Measurements from ENCODE around the gene MIOX. TPM values are rescaled to one million over a fixed set of nuclear protein-coding genes. Genes with fewer than 3 reads are reported as not detected.

MIOX gene
- total RNA-seq, 1 experiment from 2014 or later: 0.39 TPM

GRCh38 chr22:50525858-50526107, 39.1 kb downstream of the MIOX start:
- no peaks in the 10 kb centered on the region for H3K9me2 ChIP-seq (ENCODE audit: insufficient read depth)
- POLR2A ChIA-PET: interaction anchor here (0.8 to 2.1 kb wide), 7 partner anchors 12 to 95 kb away, joined by 3 to 20 read pairs (median 5); partner anchors contain the start of genes CHKB, LMF2, NCAPH2 and SYCE3
- H4K20me1 ChIP-seq (ENCODE audit: insufficient read depth): no peaks in the 10 kb centered on the region
- peaks cover 13 to 66% of the 10 kb centered on the region in 2 experiments; a peak in 3 of 4 replicates for H3K4me1 ChIP-seq (ENCODE audit: control insufficient read depth in 1 of 2, insufficient read depth in 2 of 2, low read length in 2 of 2)
- peak overlapping the region; percentile 99 for H3K4me2 ChIP-seq (ENCODE audit: low read length)
- peak overlapping the region; percentile 78 to 85 for H3K4me3 ChIP-seq (replicated peaks in 1 of 2; ENCODE audit: low read depth in 1 of 2, low read length in 2 of 2)
- no TSS peak for BruUV-seq (replicated peaks)
- intact Hi-C loops (cut with micrococcal nuclease): loop anchor here (1.0 kb wide), 1 partner anchor 17 kb away; the partner anchor contains the start of gene NCAPH2
- ATAC-seq: peak; percentile 26
- TF ChIP-seq EZH2 (IDR thresholded peaks at IDR 0.05): no peak
- 0 out of 6 replicates have a peak, but pooled peaks of 1 of the 3 experiments have one; percentile 47 for TF ChIP-seq CTCF (IDR thresholded peaks at IDR 0.05 in 2 of 3, conservative IDR thresholded peaks at IDR 0.05 in 1 of 3; ENCODE audit: borderline replicate concordance in 1 of 3, insufficient read depth in 1 of 3, low read depth in 2 of 3, low read length in 2 of 3)
- no peak for TF ChIP-seq EZH2phosphoT487 (IDR thresholded peaks at IDR 0.05; ENCODE audit: borderline replicate concordance)
- peaks cover 0 to 11% of the 10 kb centered on the region in 2 experiments; a peak in 2 of 4 replicates for H3K36me3 ChIP-seq (ENCODE audit: control insufficient read depth in 1 of 2, insufficient read depth in 2 of 2, low read length in 2 of 2)
- H2AFZ ChIP-seq (ENCODE audit: low read depth, low read length, poor library complexity, severe bottlenecking): no peak overlapping the region
- peak overlapping the region; percentile 100 for H3K27ac ChIP-seq (ENCODE audit: low read depth, low read length)
- peak overlapping the region; percentile 93 for H3K9ac ChIP-seq (ENCODE audit: low read length)
- DNase-seq (ENCODE audit: low read depth, low spot score): no peak
- RAD21 ChIA-PET (ENCODE audit: low non-redundant PET in 1 of 2, low total read pairs in 2 of 2, uncharacterized antibody in 2 of 2, unreplicated experiment in 2 of 2): interaction anchor here (0.8 to 2.2 kb wide), 4 partner anchors 18 to 126 kb away, joined by 4 to 8 read pairs (median 6); partner anchors contain the start of genes LMF2 (in 2 of the 2), NCAPH2 (in 1 of the 2) and SYCE3 (in 1 of the 2)
- no peaks in the 10 kb centered on the region for H3K9me3 ChIP-seq (ENCODE audit: control insufficient read depth in 1 of 2, insufficient read depth in 1 of 2, low read depth in 1 of 2, low read length in 2 of 2)
- CTCF ChIA-PET: interaction anchor here (0.7 to 1.7 kb wide), 19 partner anchors 11 to 377 kb away, joined by 3 to 21 read pairs (median 5); partner anchors contain the start of genes ARSA, HDAC10, KLHDC7B and LMF2
- no peaks in the 10 kb centered on the region for H3K27me3 ChIP-seq (ENCODE audit: insufficient read depth, low read length)
- peaks cover 30% of the 10 kb centered on the region for H3K79me2 ChIP-seq (ENCODE audit: insufficient read depth, low read length)
